Spleen (tissue), 7 donors: Measurements from ENCODE around the gene CNTNAP2.

Source experiments
- POLR2AphosphoS5 ChIP-seq, 3 donors: sonication (generic); formaldehyde crosslinking; IDR thresholded peaks; one replicate each; pipeline ENCODE4 v1.5.1; 2017; ENCODE audit warnings: antibody characterized with exemption in 3 of 3
- TF ChIP-seq, protein P1 (sequence below), 11 experiments: fragments of 200-600 bp in 7 of 11; fragments of 450-650 bp in 4 of 11; sonication (generic) in 4 of 11; IDR thresholded peaks in 8 of 11; conservative IDR thresholded peaks in 3 of 11; 1 replicate in 7 of 11; 2 replicates in 4 of 11; pipeline versions ENCODE4 v1.4.0 to v1.8.0; 2016 to 2021; ENCODE audit warnings: antibody characterized with exemption in 11 of 11, inconsistent platforms in 4 of 11, mild to moderate bottlenecking in 1 of 11
- donor health status: DM: no; HTN: no; CAD: no; lungs with moderate emphysema.
- donor health status: DM: no; HTN: no; CAD: no.
- donor health status: DM: no; HTN: no; CAD: no.

DNA sequence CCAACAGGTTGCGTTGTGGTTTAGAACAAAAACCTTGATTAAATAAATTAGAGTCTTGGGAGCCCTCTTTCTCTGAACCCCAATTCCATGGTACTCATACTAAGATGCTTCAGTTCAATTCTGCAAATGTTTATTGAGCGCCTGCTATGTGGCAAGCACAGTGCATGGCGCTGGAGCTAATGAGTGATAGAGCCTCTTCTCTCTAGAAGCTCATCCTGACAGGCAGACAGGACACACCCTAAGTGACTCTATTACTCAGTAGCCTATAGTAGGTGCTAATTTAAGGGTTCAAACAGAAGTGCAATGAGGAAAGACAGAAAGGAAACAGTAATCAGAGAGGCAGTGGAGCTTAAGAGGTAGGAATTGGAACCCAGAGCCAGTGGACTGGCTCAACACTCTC lies 2349.5 kb downstream of the CNTNAP2 start:
- TF ChIP-seq, protein P1, sequence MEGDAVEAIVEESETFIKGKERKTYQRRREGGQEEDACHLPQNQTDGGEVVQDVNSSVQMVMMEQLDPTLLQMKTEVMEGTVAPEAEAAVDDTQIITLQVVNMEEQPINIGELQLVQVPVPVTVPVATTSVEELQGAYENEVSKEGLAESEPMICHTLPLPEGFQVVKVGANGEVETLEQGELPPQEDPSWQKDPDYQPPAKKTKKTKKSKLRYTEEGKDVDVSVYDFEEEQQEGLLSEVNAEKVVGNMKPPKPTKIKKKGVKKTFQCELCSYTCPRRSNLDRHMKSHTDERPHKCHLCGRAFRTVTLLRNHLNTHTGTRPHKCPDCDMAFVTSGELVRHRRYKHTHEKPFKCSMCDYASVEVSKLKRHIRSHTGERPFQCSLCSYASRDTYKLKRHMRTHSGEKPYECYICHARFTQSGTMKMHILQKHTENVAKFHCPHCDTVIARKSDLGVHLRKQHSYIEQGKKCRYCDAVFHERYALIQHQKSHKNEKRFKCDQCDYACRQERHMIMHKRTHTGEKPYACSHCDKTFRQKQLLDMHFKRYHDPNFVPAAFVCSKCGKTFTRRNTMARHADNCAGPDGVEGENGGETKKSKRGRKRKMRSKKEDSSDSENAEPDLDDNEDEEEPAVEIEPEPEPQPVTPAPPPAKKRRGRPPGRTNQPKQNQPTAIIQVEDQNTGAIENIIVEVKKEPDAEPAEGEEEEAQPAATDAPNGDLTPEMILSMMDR (IDR thresholded peaks at IDR 0.05 in 8 of 11, conservative IDR thresholded peaks at IDR 0.05 in 3 of 11) = no peak
- no peak for TF ChIP-seq POLR2AphosphoS5 (IDR thresholded peaks at IDR 0.05)
